Karpas-422 (cell line): ENCODE data around the gene PDE6C. TPM values are rescaled to one million over a fixed set of nuclear protein-coding genes. Genes with fewer than 3 reads are reported as not detected.

Source experiments
- DNase-seq: peaks from one replicate; pipeline ENCODE4 v3.0.0-alpha.2; 2015
- H2AFZ ChIP-seq: fragments of 200-600 bp; sonication (generic); 2 replicates; pipeline ENCODE4 v1.6.1; 2014; ENCODE audit warnings: antibody characterized with exemption, low read length, mixed read lengths
- H3K27ac ChIP-seq: fragments of 200-600 bp; sonication (generic); 2 replicates; pipeline ENCODE4 v1.5.1; 2014; ENCODE audit warnings: mild to moderate bottlenecking, low read length, moderate library complexity
- H3K27me3 ChIP-seq: fragments of 200-600 bp; sonication (generic); 2 replicates; pipeline ENCODE4 v1.6.1; 2014; ENCODE audit warnings: low read length, mixed read lengths
- H3K36me3 ChIP-seq: fragments of 200-600 bp; sonication (generic); 2 replicates; pipeline ENCODE4 v1.6.1; 2014; ENCODE audit warnings: low read length, mixed read lengths; ENCODE audit not compliant: insufficient read depth
- H3K4me1 ChIP-seq: fragments of 200-600 bp; sonication (generic); 2 replicates; pipeline ENCODE4 v1.6.1; 2014; ENCODE audit warnings: mild to moderate bottlenecking, low read length, mixed read lengths
- H3K4me2 ChIP-seq: fragments of 200-600 bp; sonication (generic); 2 replicates; pipeline ENCODE4 v1.6.1; 2014; ENCODE audit warnings: low read length, low read depth, mild to moderate bottlenecking; ENCODE audit not compliant: poor library complexity, severe bottlenecking
- H3K4me3 ChIP-seq: fragments of 200-600 bp; sonication (generic); 2 replicates; pipeline ENCODE4 v1.5.1; 2014; ENCODE audit warnings: mild to moderate bottlenecking, antibody characterized with exemption, low read length, mixed read lengths
- H3K79me2 ChIP-seq: fragments of 200-600 bp; sonication (generic); 2 replicates; pipeline ENCODE4 v1.6.1; 2014; ENCODE audit warnings: mild to moderate bottlenecking, low read length, mixed read lengths
- H3K9ac ChIP-seq: fragments of 200-600 bp; sonication (generic); 2 replicates; pipeline ENCODE4 v1.6.0; 2014; ENCODE audit warnings: low read length
- H3K9me2 ChIP-seq: fragments of 200-600 bp; sonication (generic), shearing (Covaris generic); replicated peaks from 2 replicates; pipeline ENCODE4 v1.6.0; 2014; ENCODE audit warnings: mild to moderate bottlenecking, low read length, moderate library complexity; ENCODE audit not compliant: insufficient read depth
- H3K9me3 ChIP-seq: fragments of 300-700, 200-600 bp; sonication (generic); 2 replicates; pipeline ENCODE4 v1.6.1; 2014; ENCODE audit warnings: low read length, mixed read lengths
- H4K20me1 ChIP-seq: fragments of 200-600 bp; sonication (generic); 2 replicates; pipeline ENCODE4 v1.6.1; 2014; ENCODE audit warnings: mild to moderate bottlenecking, antibody characterized with exemption, low read length, low read depth; ENCODE audit not compliant: insufficient read depth
- total RNA-seq: library from RNA; depleted of rRNA; stranded (reverse); fragments of >200 nt; shearing (Covaris generic); gene quantifications from 2 replicates; pipeline ENCODE4 v1.2.3, GENCODE V29; 2014; ENCODE audit warnings: low replicate concordance

The PDE6C gene
- total RNA-seq, 1 experiment from 2014 or later: not detected

GRCh38 chr10:93573051-93573909, 39.1 kb upstream of the PDE6C start:
- Histone ChIP-seq H3K79me2 (no peaks in the 10 kb centered on the region), H3K4me3 (no peak overlapping the region), H3K9ac (no peak overlapping the region), H3K4me1 (no peaks in the 10 kb centered on the region), H3K9me2 (no peaks in the 10 kb centered on the region), H3K36me3 (no peaks in the 10 kb centered on the region), H4K20me1 (no peaks in the 10 kb centered on the region), H2AFZ (no peak overlapping the region), H3K9me3 (no peaks in the 10 kb centered on the region), H3K4me2 (no peak overlapping the region), H3K27me3 (no peaks in the 10 kb centered on the region), H3K27ac (no peak overlapping the region)
- DNase-seq: no peak

- Histone ChIP-seq H3K9me2 (no peaks in the 10 kb centered on the region), H3K9ac (no peak overlapping the region), H3K4me2 (no peak overlapping the region), H3K27ac (no peak overlapping the region), H3K27me3 (no peaks in the 10 kb centered on the region), H3K79me2 (no peaks in the 10 kb centered on the region), H3K9me3 (no peaks in the 10 kb centered on the region), H3K4me3 (no peak overlapping the region), H2AFZ (no peak overlapping the region), H3K36me3 (no peaks in the 10 kb centered on the region), H3K4me1 (no peaks in the 10 kb centered on the region), H4K20me1 (no peaks in the 10 kb centered on the region)
- no peak for DNase-seq
Measured at GRCh38 chr10:93573924-93574323, 38.4 kb upstream of the PDE6C start.

- Histone ChIP-seq H3K79me2 (no peaks in the 10 kb centered on the region), H3K9me2 (no peaks in the 10 kb centered on the region), H3K4me3 (no peak overlapping the region), H3K4me1 (no peaks in the 10 kb centered on the region), H3K27me3 (no peaks in the 10 kb centered on the region), H2AFZ (no peak overlapping the region), H3K27ac (no peak overlapping the region), H3K4me2 (no peak overlapping the region), H4K20me1 (no peaks in the 10 kb centered on the region), H3K36me3 (no peaks in the 10 kb centered on the region), H3K9me3 (no peaks in the 10 kb centered on the region), H3K9ac (no peak overlapping the region)
- no peak for DNase-seq
Measured at GRCh38 chr10:93576888-93577287, 35.4 kb upstream of the PDE6C start.

- Histone ChIP-seq H3K79me2 (no peaks in the 10 kb centered on the region), H2AFZ (no peak overlapping the region), H3K9ac (no peak overlapping the region), H3K36me3 (no peaks in the 10 kb centered on the region), H3K9me2 (no peaks in the 10 kb centered on the region), H3K4me2 (no peak overlapping the region), H3K4me3 (no peak overlapping the region), H3K4me1 (no peaks in the 10 kb centered on the region), H4K20me1 (no peaks in the 10 kb centered on the region), H3K27me3 (no peaks in the 10 kb centered on the region), H3K9me3 (no peaks in the 10 kb centered on the region), H3K27ac (no peak overlapping the region)
- DNase-seq: no peak
Measured at GRCh38 chr10:93577565-93577964, 34.8 kb upstream of the PDE6C start.

- Histone ChIP-seq H3K36me3 (no peaks in the 10 kb centered on the region), H2AFZ (no peak overlapping the region), H3K4me2 (no peak overlapping the region), H3K9me2 (no peaks in the 10 kb centered on the region), H3K4me1 (no peaks in the 10 kb centered on the region), H3K79me2 (no peaks in the 10 kb centered on the region), H3K27me3 (no peaks in the 10 kb centered on the region), H3K9me3 (no peaks in the 10 kb centered on the region), H3K9ac (no peak overlapping the region), H3K27ac (no peak overlapping the region), H4K20me1 (no peaks in the 10 kb centered on the region), H3K4me3 (no peak overlapping the region)
- DNase-seq: no peak
Measured at GRCh38 chr10:93579089-93579488, 33.2 kb upstream of the PDE6C start.

- Histone ChIP-seq H3K27ac (no peak overlapping the region), H3K4me3 (no peak overlapping the region), H3K4me2 (no peak overlapping the region), H4K20me1 (no peaks in the 10 kb centered on the region), H3K9ac (no peak overlapping the region), H3K9me2 (no peaks in the 10 kb centered on the region), H3K4me1 (no peaks in the 10 kb centered on the region), H3K27me3 (no peaks in the 10 kb centered on the region), H3K79me2 (no peaks in the 10 kb centered on the region), H3K36me3 (no peaks in the 10 kb centered on the region), H2AFZ (no peak overlapping the region), H3K9me3 (no peaks in the 10 kb centered on the region)
- no peak for DNase-seq
Measured at GRCh38 chr10:93579985-93580711, 32.2 kb upstream of the PDE6C start.

- no peak overlapping the region for H3K9ac ChIP-seq
- no peak overlapping the region for H3K27ac ChIP-seq
- no peaks in the 10 kb centered on the region for H3K36me3 ChIP-seq
- DNase-seq: no peak
- H3K79me2 ChIP-seq: no peaks in the 10 kb centered on the region
- H3K4me1 ChIP-seq: no peaks in the 10 kb centered on the region
- H3K4me2 ChIP-seq: no peak overlapping the region
- no peak overlapping the region for H3K4me3 ChIP-seq
- no peak overlapping the region for H2AFZ ChIP-seq
- H3K9me2 ChIP-seq: no peaks in the 10 kb centered on the region
- no peaks in the 10 kb centered on the region for H3K9me3 ChIP-seq
- no peaks in the 10 kb centered on the region for H4K20me1 ChIP-seq
- H3K27me3 ChIP-seq: no peaks in the 10 kb centered on the region
Measured at GRCh38 chr10:93580828-93581227, 31.5 kb upstream of the PDE6C start.

GRCh38 chr10:93584445-93584844, 27.9 kb upstream of the PDE6C start:
- H4K20me1 ChIP-seq: no peaks in the 10 kb centered on the region
- no peak overlapping the region for H3K27ac ChIP-seq
- H3K36me3 ChIP-seq: no peaks in the 10 kb centered on the region
- H3K9me2 ChIP-seq: no peaks in the 10 kb centered on the region
- no peaks in the 10 kb centered on the region for H3K9me3 ChIP-seq
- no peak for DNase-seq
- no peak overlapping the region for H3K4me2 ChIP-seq
- H3K27me3 ChIP-seq: no peaks in the 10 kb centered on the region
- no peak overlapping the region for H3K4me3 ChIP-seq
- H3K4me1 ChIP-seq: no peaks in the 10 kb centered on the region
- no peak overlapping the region for H2AFZ ChIP-seq
- no peaks in the 10 kb centered on the region for H3K79me2 ChIP-seq
- no peak overlapping the region for H3K9ac ChIP-seq
